Measurements from ENCODE around the gene MED13L.

The MED13L gene

DNA sequence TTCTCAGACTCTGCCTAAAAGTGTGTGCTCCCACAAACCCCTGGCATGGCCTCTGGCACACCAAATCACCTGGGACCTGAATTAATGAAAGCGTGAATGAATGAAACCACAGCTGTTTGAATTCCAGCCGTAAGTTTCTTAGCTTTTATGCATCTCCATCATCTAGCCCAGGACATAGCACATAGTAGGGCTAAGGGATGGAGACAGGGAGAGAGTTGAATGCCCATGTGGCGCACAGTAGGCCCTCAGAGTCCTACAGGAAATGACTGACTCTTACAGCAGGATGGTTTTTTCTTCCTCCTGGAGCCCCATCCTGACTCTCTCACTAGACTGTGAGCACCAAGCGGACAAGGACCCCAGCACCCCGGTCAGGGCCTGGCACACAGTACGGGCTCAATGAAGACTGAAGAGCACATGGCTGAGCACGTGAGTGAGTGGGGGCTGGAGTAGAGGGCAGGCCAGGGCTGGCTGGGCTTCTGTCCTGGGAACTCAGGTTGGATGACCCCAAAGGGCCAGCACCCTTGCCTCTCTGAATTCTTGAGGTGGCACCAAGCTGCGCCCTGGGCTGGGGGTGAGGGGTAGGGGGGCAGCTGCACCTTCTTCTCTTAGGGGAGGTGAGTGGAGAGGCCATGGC, 351.3 kb downstream of the MED13L start:
- TF ChIP-seq, protein P1, sequence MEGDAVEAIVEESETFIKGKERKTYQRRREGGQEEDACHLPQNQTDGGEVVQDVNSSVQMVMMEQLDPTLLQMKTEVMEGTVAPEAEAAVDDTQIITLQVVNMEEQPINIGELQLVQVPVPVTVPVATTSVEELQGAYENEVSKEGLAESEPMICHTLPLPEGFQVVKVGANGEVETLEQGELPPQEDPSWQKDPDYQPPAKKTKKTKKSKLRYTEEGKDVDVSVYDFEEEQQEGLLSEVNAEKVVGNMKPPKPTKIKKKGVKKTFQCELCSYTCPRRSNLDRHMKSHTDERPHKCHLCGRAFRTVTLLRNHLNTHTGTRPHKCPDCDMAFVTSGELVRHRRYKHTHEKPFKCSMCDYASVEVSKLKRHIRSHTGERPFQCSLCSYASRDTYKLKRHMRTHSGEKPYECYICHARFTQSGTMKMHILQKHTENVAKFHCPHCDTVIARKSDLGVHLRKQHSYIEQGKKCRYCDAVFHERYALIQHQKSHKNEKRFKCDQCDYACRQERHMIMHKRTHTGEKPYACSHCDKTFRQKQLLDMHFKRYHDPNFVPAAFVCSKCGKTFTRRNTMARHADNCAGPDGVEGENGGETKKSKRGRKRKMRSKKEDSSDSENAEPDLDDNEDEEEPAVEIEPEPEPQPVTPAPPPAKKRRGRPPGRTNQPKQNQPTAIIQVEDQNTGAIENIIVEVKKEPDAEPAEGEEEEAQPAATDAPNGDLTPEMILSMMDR (IDR thresholded peaks at IDR 0.05), result no peak
- no peak for TF ChIP-seq ZFX (IDR thresholded peaks at IDR 0.05; ENCODE audit: borderline replicate concordance)
- H3K27ac ChIP-seq, result no peak overlapping the region

DNA sequence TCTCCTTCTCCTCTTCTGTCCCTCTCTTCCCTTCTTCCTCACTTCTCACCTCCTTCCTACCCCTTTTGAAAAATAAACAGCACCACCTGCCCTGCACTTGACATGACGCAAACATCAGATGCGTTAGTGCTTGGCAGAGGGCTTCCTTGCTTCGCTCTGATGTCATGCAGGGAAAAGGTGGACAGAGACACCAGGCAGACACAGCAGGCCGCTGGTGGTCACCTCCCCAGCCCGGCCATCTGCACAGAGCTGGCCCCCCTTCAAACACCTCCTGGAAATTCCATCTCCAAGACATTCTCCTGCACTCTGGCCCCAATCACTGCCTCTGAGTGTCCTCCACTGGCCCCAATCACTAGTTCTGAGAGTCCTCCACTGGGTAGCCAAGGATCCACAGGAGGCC, 353.6 kb downstream of the MED13L start:
- no peak overlapping the region for H3K27ac ChIP-seq
- TF ChIP-seq, protein P1 (IDR thresholded peaks at IDR 0.05), result no peak
- no peak for TF ChIP-seq ZFX (IDR thresholded peaks at IDR 0.05; ENCODE audit: borderline replicate concordance)

DNA sequence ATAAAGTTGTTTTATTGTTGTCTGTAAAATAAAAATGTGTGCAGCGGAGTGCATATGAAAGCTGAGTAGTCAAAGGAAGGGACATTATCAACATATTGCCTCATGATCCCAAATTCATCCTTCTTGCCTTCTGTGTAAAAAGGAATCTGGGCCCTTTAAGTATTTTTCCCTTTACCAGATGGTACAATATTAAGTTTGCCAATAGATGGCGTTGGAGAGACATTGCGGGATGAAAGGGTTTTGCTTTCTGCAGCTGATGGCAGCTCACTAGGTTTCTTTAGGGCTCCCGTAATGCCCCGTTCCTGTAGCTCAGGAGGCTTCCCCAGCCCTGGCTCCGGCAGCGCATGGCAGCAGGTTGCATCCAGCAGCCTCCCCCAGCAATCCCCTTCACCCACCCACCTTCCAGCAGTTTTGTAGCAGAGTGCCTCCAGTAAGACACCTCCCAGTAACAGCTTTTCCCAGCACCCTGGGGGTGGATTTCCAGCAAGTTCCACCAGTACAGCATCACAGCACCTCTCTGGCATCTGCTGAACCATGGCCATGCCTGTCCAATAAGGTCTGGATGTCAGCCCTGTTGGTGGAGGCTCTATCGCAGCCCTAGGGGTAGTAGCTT, 354.4 kb downstream of the MED13L start:
- no peak overlapping the region for H3K27ac ChIP-seq
- no peak for TF ChIP-seq ZFX (IDR thresholded peaks at IDR 0.05; ENCODE audit: borderline replicate concordance)
- TF ChIP-seq, protein P1 (IDR thresholded peaks at IDR 0.05), result peak; percentile 96

DNA sequence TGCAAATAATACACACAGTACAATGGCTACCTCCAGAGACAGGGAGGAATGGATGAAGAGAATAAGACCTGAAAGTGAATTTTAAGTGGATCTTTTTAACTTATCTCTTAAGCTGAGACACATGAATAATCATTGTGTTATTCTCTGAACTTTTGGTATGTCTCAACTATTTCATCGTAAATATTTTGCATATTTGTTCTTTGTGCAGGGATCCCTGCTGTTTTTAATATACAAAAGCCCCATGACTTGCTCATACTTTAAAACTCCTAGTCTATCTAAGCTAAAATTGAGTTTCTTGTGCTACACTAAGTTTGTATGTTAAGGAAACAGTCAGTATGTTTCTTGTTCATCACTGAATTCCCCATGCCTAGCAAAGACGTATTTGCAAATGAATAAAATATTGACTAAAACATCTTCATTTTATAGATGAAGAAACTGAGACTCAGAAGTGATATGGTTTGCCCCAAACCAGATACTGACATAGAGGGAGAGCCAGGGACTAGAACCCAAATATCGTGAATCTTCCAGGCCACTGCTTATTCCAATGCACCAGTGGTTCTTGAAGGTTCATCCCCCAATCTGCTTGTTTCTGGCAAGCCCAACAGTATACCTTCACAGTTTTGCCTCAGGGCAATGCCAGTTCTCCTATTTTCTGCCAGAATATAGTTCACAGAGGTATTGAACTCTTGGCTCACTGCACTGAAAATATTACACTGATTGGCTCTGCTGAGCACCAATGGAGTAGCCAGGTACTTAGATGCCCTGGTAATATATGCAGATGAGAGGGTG, 356.9 kb downstream of the MED13L start:
- H3K27ac ChIP-seq, result no peak overlapping the region
- no peak for TF ChIP-seq ZFX (IDR thresholded peaks at IDR 0.05; ENCODE audit: borderline replicate concordance)
- TF ChIP-seq, protein P1 (IDR thresholded peaks at IDR 0.05), result no peak

DNA sequence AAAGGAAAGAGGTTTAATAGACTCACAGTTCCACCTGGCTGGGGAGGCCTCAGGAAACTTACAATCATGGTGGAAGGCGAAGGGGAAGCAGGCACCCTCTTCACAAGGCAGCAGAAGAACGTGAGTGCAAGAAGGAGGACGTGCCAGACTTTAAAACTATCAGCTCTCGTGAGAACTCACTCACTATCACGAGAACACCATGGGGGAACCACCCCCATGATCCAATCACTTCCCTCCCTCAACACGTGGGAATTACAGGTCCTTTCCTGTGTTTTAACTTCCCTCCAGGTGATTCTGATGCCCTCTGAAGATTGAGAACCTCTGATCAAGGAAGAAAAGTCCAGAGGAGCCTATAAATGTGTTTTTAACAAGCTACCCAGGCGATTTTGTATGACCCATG, 358.7 kb downstream of the MED13L start:
- H3K27ac ChIP-seq, result no peak overlapping the region
- TF ChIP-seq, protein P1 (IDR thresholded peaks at IDR 0.05), result no peak
- no peak for TF ChIP-seq ZFX (IDR thresholded peaks at IDR 0.05; ENCODE audit: borderline replicate concordance)

DNA sequence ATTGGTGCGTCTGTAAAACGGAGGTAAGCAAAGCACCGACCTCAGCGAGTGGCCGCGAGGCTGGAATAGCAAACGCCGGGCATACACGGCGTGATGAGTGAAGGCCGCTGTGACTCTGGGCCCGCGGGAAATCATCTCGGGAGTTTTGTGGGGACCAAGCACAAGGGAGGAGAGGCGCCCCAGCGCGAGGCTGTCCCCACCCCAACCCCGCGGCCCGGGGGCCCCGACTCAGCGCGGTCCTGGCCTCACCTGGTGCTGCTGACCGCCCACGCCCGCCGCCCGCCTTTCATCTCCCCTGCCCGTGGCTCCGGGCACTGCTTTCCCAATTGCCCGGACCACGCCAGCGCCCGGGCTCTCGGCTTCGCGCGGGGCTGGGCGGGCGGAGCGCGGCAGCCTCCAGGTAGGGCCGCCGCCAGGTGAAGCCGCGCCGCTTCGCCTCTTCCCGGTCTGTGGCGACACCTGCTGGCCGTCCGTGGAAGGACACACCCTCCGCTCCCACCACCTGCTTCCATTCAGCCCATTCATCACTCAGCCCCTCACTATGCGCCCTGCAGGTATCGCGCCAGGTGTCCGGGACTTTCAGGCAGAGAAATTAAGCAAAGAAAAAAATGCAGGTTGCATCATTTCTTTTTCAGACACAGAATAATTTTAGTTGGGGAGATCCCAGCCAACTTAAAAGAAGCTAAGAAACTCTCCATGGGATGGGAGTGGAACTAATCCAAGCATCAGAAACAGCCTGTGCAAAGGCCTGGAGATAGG, 360.4 kb downstream of the MED13L start:
- peak overlapping the region; percentile 36; the same call in 1 of the 2 replicates for H3K27ac ChIP-seq
- TF ChIP-seq ZFX (IDR thresholded peaks at IDR 0.05; ENCODE audit: borderline replicate concordance), result no peak
- TF ChIP-seq, protein P1 (IDR thresholded peaks at IDR 0.05), result peak; percentile 97

Measured in 22Rv1 (cell line).